Measurements from ENCODE around the gene CXXC5.
"Not testable (repeated sequence)": the region's sequence is repeated elsewhere in the genome, so short reads cannot be mapped to it uniquely, and the experiment has no call there.

Gene CXXC5

GRCh38 chr5:139611703-139612584 is 36.2 kb upstream of the CXXC5 start:
- DNase-seq = no peak
- Mint-ChIP-seq H3K4me1 (no peaks in the 10 kb centered on the region), H3K4me3 (no peak overlapping the region), H3K27me3 (ENCODE audit: low read depth, poor library complexity) (no peaks in the 10 kb centered on the region), H3K9me3 (no peaks in the 10 kb centered on the region), H3K36me3 (ENCODE audit: low read depth) (peaks cover 36% of the 10 kb centered on the region), H3K27ac (peak overlapping the region; percentile 9)
- no peak for TF ChIP-seq CTCF (IDR thresholded peaks at IDR 0.05)

- H3K27me3 Mint-ChIP-seq (ENCODE audit: low read depth, poor library complexity) = no peaks in the 10 kb centered on the region
- peak overlapping the region; percentile 61 for H3K27ac Mint-ChIP-seq
- H3K36me3 Mint-ChIP-seq (ENCODE audit: low read depth) = peaks cover 66% of the 10 kb centered on the region
- TF ChIP-seq CTCF (IDR thresholded peaks at IDR 0.05) = no peak
- no peak overlapping the region for H3K4me3 Mint-ChIP-seq
- DNase-seq = no peak
- H3K9me3 Mint-ChIP-seq = no peaks in the 10 kb centered on the region
- no peaks in the 10 kb centered on the region for H3K4me1 Mint-ChIP-seq
Observed at GRCh38 chr5:139619861-139620260, 28.3 kb upstream of the CXXC5 start.

- H3K4me3 Mint-ChIP-seq; H3K27me3 Mint-ChIP-seq (ENCODE audit: low read depth, poor library complexity); H3K4me1 Mint-ChIP-seq; DNase-seq; H3K9me3 Mint-ChIP-seq; H3K27ac Mint-ChIP-seq: not testable (repeated sequence)
- H3K36me3 Mint-ChIP-seq (ENCODE audit: low read depth) = peaks cover 70% of the 10 kb centered on the region
Observed at GRCh38 chr5:139625398-139625797, 22.8 kb upstream of the CXXC5 start.

- H3K4me1 Mint-ChIP-seq = peaks cover 29% of the 10 kb centered on the region
- no peak overlapping the region for H3K4me3 Mint-ChIP-seq
- peaks cover 30% of the 10 kb centered on the region for H3K36me3 Mint-ChIP-seq (ENCODE audit: low read depth)
- no peaks in the 10 kb centered on the region for H3K9me3 Mint-ChIP-seq
- DNase-seq = no peak
- no peak overlapping the region for H3K27ac Mint-ChIP-seq
- peaks cover 4% of the 10 kb centered on the region for H3K27me3 Mint-ChIP-seq (ENCODE audit: low read depth, poor library complexity)
- no peak for TF ChIP-seq CTCF (IDR thresholded peaks at IDR 0.05)
Observed at GRCh38 chr5:139630855-139631254, 17.3 kb upstream of the CXXC5 start.

GRCh38 chr5:139631520-139632165 is 16.5 kb upstream of the CXXC5 start:
- no peak for DNase-seq
- H3K4me1 Mint-ChIP-seq = peaks cover 37% of the 10 kb centered on the region
- H3K27ac Mint-ChIP-seq = peak overlapping the region; percentile 77
- no peak overlapping the region for H3K4me3 Mint-ChIP-seq
- peaks cover 4% of the 10 kb centered on the region for H3K27me3 Mint-ChIP-seq (ENCODE audit: low read depth, poor library complexity)
- H3K9me3 Mint-ChIP-seq = no peaks in the 10 kb centered on the region
- H3K36me3 Mint-ChIP-seq (ENCODE audit: low read depth) = peaks cover 25% of the 10 kb centered on the region
- TF ChIP-seq CTCF (IDR thresholded peaks at IDR 0.05) = no peak

- Mint-ChIP-seq H3K9me3 (no peaks in the 10 kb centered on the region), H3K36me3 (ENCODE audit: low read depth) (peaks cover 7% of the 10 kb centered on the region), H3K27ac (no peak overlapping the region), H3K27me3 (ENCODE audit: low read depth, poor library complexity) (peaks cover 4% of the 10 kb centered on the region), H3K4me3 (no peak overlapping the region), H3K4me1 (peaks cover 51% of the 10 kb centered on the region)
- peak; percentile 95 for TF ChIP-seq CTCF (IDR thresholded peaks at IDR 0.05)
- peak; percentile 80 for DNase-seq
Observed at GRCh38 chr5:139633295-139634027, 14.7 kb upstream of the CXXC5 start.
